C4-2B (cell line): Measurements from ENCODE around the gene ANO10.

Experiments used
- ZFX ChIP-seq: fragments of 450-650 bp; IDR thresholded peaks from 2 replicates; pipeline ENCODE4 v1.6.1; 2017
- TF ChIP-seq, protein P1 (sequence below): fragments of 450-650 bp; conservative IDR thresholded peaks from 2 replicates; pipeline ENCODE4 v1.5.1; 2017; ENCODE audit warnings: mild to moderate bottlenecking

DNA sequence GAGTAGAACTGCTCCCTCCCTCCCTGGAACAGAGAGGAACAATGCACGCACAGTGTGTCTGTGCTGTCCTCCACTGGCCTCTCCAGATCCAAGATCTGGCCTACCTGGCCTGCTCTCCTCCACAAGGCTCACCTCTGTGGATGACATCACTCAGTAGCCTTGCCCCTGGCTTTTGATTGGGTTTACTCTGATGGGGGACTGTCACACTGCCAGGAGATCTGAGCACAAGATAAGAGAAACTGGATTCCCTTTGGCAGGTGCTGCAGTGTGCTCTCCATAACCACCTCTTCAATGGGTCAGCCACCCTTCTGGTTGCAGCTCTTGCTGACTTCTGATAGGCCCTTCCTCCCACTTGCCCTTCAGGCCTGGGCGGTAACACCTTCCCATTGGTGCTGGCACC lies 22.6 kb upstream of the ANO10 start:
- TF ChIP-seq, protein P1, sequence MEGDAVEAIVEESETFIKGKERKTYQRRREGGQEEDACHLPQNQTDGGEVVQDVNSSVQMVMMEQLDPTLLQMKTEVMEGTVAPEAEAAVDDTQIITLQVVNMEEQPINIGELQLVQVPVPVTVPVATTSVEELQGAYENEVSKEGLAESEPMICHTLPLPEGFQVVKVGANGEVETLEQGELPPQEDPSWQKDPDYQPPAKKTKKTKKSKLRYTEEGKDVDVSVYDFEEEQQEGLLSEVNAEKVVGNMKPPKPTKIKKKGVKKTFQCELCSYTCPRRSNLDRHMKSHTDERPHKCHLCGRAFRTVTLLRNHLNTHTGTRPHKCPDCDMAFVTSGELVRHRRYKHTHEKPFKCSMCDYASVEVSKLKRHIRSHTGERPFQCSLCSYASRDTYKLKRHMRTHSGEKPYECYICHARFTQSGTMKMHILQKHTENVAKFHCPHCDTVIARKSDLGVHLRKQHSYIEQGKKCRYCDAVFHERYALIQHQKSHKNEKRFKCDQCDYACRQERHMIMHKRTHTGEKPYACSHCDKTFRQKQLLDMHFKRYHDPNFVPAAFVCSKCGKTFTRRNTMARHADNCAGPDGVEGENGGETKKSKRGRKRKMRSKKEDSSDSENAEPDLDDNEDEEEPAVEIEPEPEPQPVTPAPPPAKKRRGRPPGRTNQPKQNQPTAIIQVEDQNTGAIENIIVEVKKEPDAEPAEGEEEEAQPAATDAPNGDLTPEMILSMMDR = no peak
- TF ChIP-seq ZFX = no peak
